Stimulated activated CD4-positive, alpha-beta T cell treated with anti-CD3 and anti-CD28 coated beads, Interleukin-2, amount 100 ng/mL, for 24 hours (primary cell): ENCODE results near the gene AXIN1.
"Not testable (repeated sequence)": the region's sequence is repeated elsewhere in the genome, so short reads cannot be mapped to it uniquely, and the experiment has no call there.

Experiments
- DNase-seq, 2 donors: peaks; one replicate each; pipeline ENCODE4 v3.0.0-alpha.2; 2020

The AXIN1 gene

GRCh38 chr16:381789-382717, 29.5 kb upstream of the AXIN1 start, which contains the start of gene PGAP6:
Gene PGAP6 (minus strand): TSS chr16:381978. CDS start chr16:381821, 157 bp downstream.
- peak; percentile 65 to 75 for DNase-seq

DNA sequence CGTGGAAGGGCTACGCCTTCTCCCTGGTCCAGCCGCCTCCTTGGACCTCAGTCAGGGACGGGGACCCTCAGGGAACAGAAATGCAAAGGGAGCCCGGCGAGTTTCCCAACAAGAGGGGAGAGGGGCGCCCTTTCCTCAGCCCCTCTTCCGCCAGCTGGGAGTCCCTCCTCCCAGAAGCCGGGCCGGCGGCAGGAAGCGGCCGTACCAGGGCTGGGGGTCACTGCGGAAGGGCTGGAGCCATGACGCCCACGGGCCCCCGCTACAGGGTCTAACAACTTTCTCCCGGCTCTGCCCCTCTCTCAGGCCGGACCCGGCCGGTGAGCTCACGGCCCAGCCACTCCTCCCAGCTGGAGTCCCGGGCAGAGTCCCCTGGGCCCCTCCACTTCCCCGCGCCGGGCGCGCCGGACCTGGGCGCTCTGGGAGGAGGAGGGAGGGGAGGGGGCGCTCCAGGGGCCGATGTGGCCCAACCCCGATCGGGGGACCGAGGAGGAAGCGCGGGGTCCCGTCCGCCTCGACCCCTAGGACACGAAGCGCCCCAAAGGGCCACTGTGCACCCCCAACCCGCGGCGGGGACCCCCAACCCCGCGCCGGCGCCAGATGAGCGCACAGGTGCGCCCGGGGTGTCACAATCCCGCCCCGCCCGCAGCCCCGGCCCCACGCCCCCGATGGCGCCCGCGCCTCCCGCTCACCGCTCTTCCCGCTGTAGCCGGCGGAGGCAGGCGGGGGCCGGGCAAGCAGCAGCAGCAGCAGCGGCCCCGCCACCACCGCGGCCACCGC, 28.7 kb upstream of the AXIN1 start:
- peak in 1 of 2 donors; percentile 44 for DNase-seq

DNA sequence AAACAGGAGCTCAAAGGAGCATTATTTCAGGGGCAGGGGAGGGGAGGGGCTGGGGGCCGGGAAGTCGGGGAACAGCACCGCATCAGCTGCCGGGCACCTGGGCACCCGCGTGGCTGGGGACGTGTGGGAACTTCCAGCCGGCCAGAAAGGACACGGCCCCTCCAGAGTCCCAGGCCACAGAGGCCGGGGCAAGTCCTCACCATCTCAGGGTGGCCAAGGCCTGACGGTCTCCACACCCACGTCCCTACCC, 28.2 kb upstream of the AXIN1 start:
- no peak for DNase-seq

DNA sequence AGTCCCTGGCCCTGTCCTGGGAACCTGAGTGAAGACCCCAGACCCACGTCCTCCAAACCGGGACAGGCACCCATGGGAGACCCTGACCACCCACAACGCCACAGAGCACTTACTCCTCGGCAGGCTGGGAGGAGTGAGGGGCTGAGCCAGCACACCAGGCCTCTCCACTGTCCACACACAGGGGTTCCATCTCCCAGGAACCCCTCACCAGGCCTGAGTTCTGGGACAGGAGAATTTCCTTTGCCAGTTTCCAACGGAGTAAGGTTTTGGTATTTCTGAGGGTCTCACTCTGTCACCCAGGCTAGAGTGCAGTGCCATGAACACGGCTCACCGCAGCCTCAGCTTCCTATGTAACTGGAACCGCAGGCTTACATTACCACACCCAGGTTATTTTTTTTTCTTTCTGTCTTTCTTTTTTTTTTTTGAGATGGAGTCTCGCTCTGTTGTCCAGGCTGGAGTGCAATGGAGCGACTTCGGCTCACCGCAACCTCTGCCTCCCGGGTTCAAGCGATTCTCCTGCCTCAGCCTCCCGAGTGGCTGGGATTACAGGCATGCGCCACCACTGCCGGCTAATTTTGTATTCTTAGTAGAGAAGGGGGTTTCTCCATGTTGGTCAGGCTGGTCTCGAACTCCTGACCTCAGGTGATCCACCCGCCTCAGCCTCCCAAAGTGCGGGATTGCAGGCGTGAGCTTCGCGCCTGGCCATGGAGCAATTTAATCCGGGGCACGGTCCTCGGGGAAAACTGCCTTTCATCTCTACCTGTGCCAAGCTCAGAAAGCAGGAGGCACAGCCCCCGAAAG, 27.6 kb upstream of the AXIN1 start:
- no peak for DNase-seq

DNA sequence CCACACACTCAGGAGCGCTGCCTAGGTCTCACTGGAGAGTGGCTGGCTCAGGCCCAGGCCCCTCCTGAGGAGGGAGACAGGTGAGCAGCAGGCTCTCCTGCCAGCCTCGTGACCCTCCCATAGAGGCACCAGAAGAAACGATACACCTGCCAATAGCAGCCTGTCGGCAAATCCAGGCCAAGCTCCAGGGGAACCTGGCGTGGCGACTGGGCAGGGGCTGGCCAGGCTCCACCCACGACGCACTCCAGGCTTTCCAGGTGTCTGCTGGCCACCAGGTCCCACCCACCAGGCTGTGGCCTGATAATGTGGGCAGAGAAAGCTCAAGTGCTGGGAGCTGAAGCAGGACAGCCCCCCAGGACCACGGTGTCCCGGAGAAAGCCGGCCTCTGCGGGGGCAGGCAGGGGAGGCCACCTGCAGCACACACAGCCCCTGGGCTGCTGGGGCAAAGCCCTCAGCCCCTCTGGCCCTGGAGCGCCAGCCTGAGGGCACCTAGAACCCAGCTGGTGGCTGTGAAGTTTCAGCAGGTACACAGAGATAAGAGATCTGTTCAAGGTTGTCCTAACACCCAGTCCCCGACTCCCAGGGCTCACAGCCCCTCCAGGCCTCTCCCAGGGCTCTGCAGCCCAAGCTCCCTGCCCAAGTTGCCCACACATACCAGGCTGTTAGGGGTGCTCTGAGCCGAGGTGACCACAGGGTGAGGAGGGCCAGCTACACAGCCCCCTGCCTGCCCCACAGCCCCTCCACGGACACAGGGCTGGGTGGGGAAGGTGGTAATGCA, 26.8 kb upstream of the AXIN1 start:
- no peak for DNase-seq

DNA sequence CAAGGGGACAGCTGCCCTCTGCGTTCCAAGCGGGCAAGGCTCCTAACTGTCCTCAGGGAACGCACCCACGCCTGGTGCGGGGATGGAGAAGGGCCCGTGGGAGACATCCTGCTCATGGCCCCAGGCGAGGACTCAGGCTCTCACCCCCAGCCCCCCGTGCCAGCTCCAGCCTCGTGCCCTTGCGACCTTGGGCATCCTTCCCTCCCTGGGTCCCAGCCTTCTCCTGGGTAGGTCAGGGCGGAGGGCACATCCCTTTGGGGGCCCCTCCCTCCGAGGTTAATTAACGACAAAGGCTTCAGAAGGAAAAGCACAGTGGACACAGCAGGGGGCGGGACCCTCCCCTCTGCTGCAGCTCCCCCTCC, 26.3 kb upstream of the AXIN1 start:
- no peak for DNase-seq

- not testable (repeated sequence) for DNase-seq
Measured at GRCh38 chr16:378113-378820, 25.7 kb upstream of the AXIN1 start.

DNA sequence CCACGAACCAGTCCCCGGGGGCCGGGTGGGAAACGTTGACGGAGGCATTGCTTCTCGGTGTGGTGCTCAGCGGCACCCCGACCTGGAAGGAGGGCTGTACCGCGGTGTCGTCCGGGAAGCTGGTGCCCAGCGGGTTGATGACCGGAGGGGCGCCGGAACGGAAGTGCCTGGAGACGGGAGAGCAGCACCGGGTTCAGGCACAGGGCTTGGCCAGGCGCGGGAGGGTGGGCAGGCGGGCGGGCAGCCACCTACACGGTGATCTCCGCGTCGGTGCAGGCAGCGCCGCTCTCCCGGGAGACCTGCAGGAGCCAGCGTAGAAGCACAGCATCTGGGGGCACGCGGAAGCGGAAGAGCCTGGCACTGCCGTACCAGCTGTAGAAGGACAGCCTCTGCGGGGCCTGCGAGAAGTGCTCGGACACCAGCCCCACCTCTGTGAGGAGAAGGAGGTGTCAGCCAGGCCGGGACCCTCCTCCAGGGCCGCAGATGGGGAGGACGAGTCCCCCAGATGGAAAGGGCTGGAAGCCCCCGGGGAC, 25.0 kb upstream of the AXIN1 start:
- DNase-seq: no peak

- DNase-seq: no peak
Measured at GRCh38 chr16:376817-377418, 24.4 kb upstream of the AXIN1 start.

DNA sequence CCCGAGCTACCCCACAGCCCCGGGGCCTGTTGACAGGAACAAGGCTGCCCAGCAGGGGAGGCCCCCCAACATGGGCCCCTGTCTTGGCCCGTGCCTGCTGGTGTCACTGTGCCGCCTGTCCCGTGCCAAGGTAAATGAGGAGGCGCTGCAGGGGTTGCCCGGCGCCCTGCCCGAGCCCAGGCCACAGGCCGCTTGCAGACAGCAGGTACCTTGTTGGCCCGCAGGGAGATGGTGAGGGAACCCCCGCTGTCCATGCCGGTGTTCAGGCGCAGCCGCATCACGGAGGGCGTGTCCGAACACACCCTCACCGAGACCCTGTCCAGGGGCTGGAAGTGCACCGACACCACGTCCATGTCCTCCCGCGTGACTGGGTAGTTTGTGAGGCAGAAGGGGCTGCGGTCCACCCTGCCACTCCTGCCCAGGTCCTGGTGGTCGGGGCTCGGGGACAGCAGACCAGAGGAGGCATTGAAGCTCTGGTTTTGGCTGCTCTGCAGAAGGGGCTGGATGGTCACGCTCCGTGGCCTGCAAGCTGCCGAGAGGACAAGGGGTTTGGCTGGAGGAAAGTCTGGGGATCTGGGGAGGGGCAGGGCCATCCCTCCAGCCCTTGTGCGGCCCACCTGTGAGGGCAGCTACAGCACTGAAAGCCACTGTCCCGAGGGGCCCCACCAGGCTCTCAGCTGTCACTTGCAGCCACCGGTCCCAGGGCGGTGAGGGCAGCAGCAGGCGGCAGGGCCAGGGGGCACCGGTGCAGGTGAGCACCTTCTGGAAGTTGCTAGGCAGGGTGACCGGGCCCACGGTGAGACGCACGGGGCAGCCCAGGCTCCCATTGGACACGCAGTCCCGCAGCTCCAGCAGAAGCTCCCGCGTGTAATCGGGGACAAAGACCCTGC, 23.6 kb upstream of the AXIN1 start:
- no peak for DNase-seq

DNA sequence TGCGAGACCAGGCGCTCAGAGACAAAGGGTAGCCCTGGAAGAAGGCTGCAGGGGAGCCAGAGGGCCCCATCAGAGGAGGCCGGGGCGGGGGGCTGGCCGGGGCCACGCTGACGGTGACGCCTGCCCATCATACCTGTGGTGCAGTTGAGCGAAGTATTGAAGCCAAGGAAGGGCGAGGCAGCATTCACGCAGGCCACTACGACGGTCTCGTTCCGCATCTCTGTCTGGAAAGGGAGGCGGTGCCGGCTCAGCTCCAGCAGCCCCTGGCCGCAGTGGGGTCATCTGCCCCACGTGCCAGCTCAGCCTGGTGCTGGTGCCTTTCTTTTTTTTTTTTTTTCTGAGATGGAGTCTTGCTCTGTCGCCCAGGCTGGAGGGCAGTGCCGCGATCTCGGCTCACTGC, 22.7 kb upstream of the AXIN1 start:
- DNase-seq: no peak

GRCh38 chr16:374616-374926, 22.0 kb upstream of the AXIN1 start:
- DNase-seq: no peak

- no peak for DNase-seq
Measured at GRCh38 chr16:373848-374615, 21.5 kb upstream of the AXIN1 start.

- no peak for DNase-seq
Measured at GRCh38 chr16:373020-373598, 20.6 kb upstream of the AXIN1 start.

- DNase-seq: no peak
Measured at GRCh38 chr16:372302-372983, 19.9 kb upstream of the AXIN1 start.

GRCh38 chr16:371515-372301, 19.2 kb upstream of the AXIN1 start:
- no peak for DNase-seq

GRCh38 chr16:370979-371514, 18.5 kb upstream of the AXIN1 start:
- no peak for DNase-seq
